ENCODE data around the gene MET.

MET gene

GRCh38 chr7:116692401-116693308 lies 20.7 kb downstream of the MET start:
- in situ Hi-C loops (cut with HindIII; ENCODE audit: low pct_unique_long_range_greater_than_20kb, low sequenced_read_pairs), result no loop called here
- DNase-seq (ENCODE audit: low read depth in 1 of 2, low spot score in 1 of 2), result no peak
- TF ChIP-seq JUND (IDR thresholded peaks at IDR 0.05; ENCODE audit: low read depth), result no peak

GRCh38 chr7:116696707-116697106 lies 24.7 kb downstream of the MET start:
- in situ Hi-C loops (cut with HindIII; ENCODE audit: low pct_unique_long_range_greater_than_20kb, low sequenced_read_pairs), result no loop called here
- TF ChIP-seq JUND (IDR thresholded peaks at IDR 0.05; ENCODE audit: low read depth), result no peak
- no peak for DNase-seq (ENCODE audit: low read depth in 1 of 2, low spot score in 1 of 2)

- no peak for DNase-seq (ENCODE audit: low read depth in 1 of 2, low spot score in 1 of 2)
- in situ Hi-C loops (cut with HindIII; ENCODE audit: low pct_unique_long_range_greater_than_20kb, low sequenced_read_pairs), result no loop called here
- TF ChIP-seq JUND (IDR thresholded peaks at IDR 0.05; ENCODE audit: low read depth), result no peak
These were observed 25.2 kb downstream of the MET start for GRCh38 chr7:116697152-116697551.

- in situ Hi-C loops (cut with HindIII; ENCODE audit: low pct_unique_long_range_greater_than_20kb, low sequenced_read_pairs), result no loop called here
- no peak for DNase-seq (ENCODE audit: low read depth in 1 of 2, low spot score in 1 of 2)
- TF ChIP-seq JUND (IDR thresholded peaks at IDR 0.05; ENCODE audit: low read depth), result no peak
These were observed 25.8 kb downstream of the MET start for GRCh38 chr7:116697761-116698160.

GRCh38 chr7:116698396-116698795 lies 26.4 kb downstream of the MET start:
- in situ Hi-C loops (cut with HindIII; ENCODE audit: low pct_unique_long_range_greater_than_20kb, low sequenced_read_pairs), result no loop called here
- no peak for DNase-seq (ENCODE audit: low read depth in 1 of 2, low spot score in 1 of 2)
- no peak for TF ChIP-seq JUND (IDR thresholded peaks at IDR 0.05; ENCODE audit: low read depth)

GRCh38 chr7:116698930-116699721 lies 27.1 kb downstream of the MET start:
- DNase-seq (ENCODE audit: low read depth in 1 of 2, low spot score in 1 of 2), result no peak
- in situ Hi-C loops (cut with HindIII; ENCODE audit: low pct_unique_long_range_greater_than_20kb, low sequenced_read_pairs), result no loop called here
- TF ChIP-seq JUND (IDR thresholded peaks at IDR 0.05; ENCODE audit: low read depth), result no peak

GRCh38 chr7:116699722-116700120 lies 27.7 kb downstream of the MET start:
- in situ Hi-C loops (cut with HindIII; ENCODE audit: low pct_unique_long_range_greater_than_20kb, low sequenced_read_pairs), result no loop called here
- no peak for TF ChIP-seq JUND (IDR thresholded peaks at IDR 0.05; ENCODE audit: low read depth)
- peak in 1 of 2 experiments; percentile 2 for DNase-seq (ENCODE audit: low read depth in 1 of 2, low spot score in 1 of 2)

GRCh38 chr7:116702046-116702785 lies 30.2 kb downstream of the MET start:
- peak in 1 of 2 experiments; percentile 63 for DNase-seq (ENCODE audit: low read depth in 1 of 2, low spot score in 1 of 2)
- in situ Hi-C loops (cut with HindIII; ENCODE audit: low pct_unique_long_range_greater_than_20kb, low sequenced_read_pairs), result no loop called here
- no peak for TF ChIP-seq JUND (IDR thresholded peaks at IDR 0.05; ENCODE audit: low read depth)

GRCh38 chr7:116704650-116705228 lies 32.7 kb downstream of the MET start:
- in situ Hi-C loops (cut with HindIII; ENCODE audit: low pct_unique_long_range_greater_than_20kb, low sequenced_read_pairs), result no loop called here
- no peak for TF ChIP-seq JUND (IDR thresholded peaks at IDR 0.05; ENCODE audit: low read depth)

GRCh38 chr7:116705419-116705818 lies 33.4 kb downstream of the MET start:
- in situ Hi-C loops (cut with HindIII; ENCODE audit: low pct_unique_long_range_greater_than_20kb, low sequenced_read_pairs), result no loop called here
- DNase-seq (ENCODE audit: low read depth in 1 of 2, low spot score in 1 of 2), result no peak
- TF ChIP-seq JUND (IDR thresholded peaks at IDR 0.05; ENCODE audit: low read depth), result no peak

More at GRCh38 chr7:116704650-116705228, 32.7 kb downstream of the MET start:
- no peak for DNase-seq (ENCODE audit: low read depth in 1 of 2, low spot score in 1 of 2)

GRCh38 chr7:116706668-116707126 lies 34.7 kb downstream of the MET start:
- no peak for TF ChIP-seq JUND (IDR thresholded peaks at IDR 0.05; ENCODE audit: low read depth)
- no peak for DNase-seq (ENCODE audit: low read depth in 1 of 2, low spot score in 1 of 2)
- in situ Hi-C loops (cut with HindIII; ENCODE audit: low pct_unique_long_range_greater_than_20kb, low sequenced_read_pairs), result no loop called here

GRCh38 chr7:116707289-116707688 lies 35.3 kb downstream of the MET start:
- DNase-seq (ENCODE audit: low read depth in 1 of 2, low spot score in 1 of 2), result no peak
- in situ Hi-C loops (cut with HindIII; ENCODE audit: low pct_unique_long_range_greater_than_20kb, low sequenced_read_pairs), result no loop called here
- no peak for TF ChIP-seq JUND (IDR thresholded peaks at IDR 0.05; ENCODE audit: low read depth)

Measured in T47D (cell line).